Heart right ventricle (tissue), 16 donors: ENCODE results near the gene AZIN2. TPM values are rescaled to one million over a fixed set of nuclear protein-coding genes. Genes with fewer than 3 reads are reported as not detected.

Source experiments
- ATAC-seq, 8 donors: fragments of 200-7000 bp; cut with Tn5 transposase; one replicate each; pipeline ENCODE4 v1.9.1; 2020; ENCODE audit warnings: mild to moderate bottlenecking in 8 of 8, moderate library complexity in 8 of 8, moderate number of reproducible peaks in 1 of 8
- DNase-seq, 2 donors: peaks; one replicate each; pipeline ENCODE4 v3.0.0-alpha.2; 2020
- H3K27ac ChIP-seq, 10 donors: fragments of 200-600 bp; sonication (generic) in 2 of 10; one replicate each; pipeline versions ENCODE4 v1.5.0 to v1.8.0; 2020 to 2022; ENCODE audit warnings: mild to moderate bottlenecking in 3 of 10
- H3K27me3 ChIP-seq, 7 donors: fragments of 200-600 bp; one replicate each; pipeline ENCODE4 v1.8.0; 2021 to 2022; ENCODE audit warnings: mild to moderate bottlenecking in 2 of 7
- H3K36me3 ChIP-seq, 9 donors: fragments of 200-600 bp; sonication (generic) in 1 of 9; one replicate each; pipeline versions ENCODE4 v1.5.0 to v1.8.0; 2020 to 2022; ENCODE audit warnings: mild to moderate bottlenecking in 2 of 9
- H3K4me1 ChIP-seq, 9 donors: fragments of 200-600 bp; sonication (generic) in 1 of 9; one replicate each; pipeline versions ENCODE4 v1.5.0 to v1.8.0; 2020 to 2022; ENCODE audit warnings: mild to moderate bottlenecking in 4 of 9
- H3K4me3 ChIP-seq, 10 donors: fragments of 200-600 bp; sonication (generic) in 2 of 10; one replicate each; pipeline versions ENCODE4 v1.5.0 to v1.8.0; 2020 to 2022; ENCODE audit warnings: mild to moderate bottlenecking in 7 of 10, moderate library complexity in 2 of 10
- H3K9me3 ChIP-seq, 11 donors: fragments of 200-600 bp in 10 of 11; sonication (generic) in 2 of 11; one replicate each; pipeline versions ENCODE4 v1.5.0 to v1.8.0; 2013 to 2022; ENCODE audit warnings: mild to moderate bottlenecking in 2 of 11, control low read depth in 1 of 11, moderate library complexity in 1 of 11
- WGBS, 2 donors: extraction: QIAGEN DNeasy Blood & Tissue Kit; methylation state at CpG; one replicate each; pipeline ENCODE4 v1.1.7; 2013; ENCODE audit warnings: inconsistent platforms in 1 of 2; 5-methylcytosine and 5-hydroxymethylcytosine counted together
- intact Hi-C, 10 donors: fragments of 100-400 bp; cut with DNase I; formaldehyde crosslinking; loops; one replicate each; pipeline versions ENCODE4 v1.11.1 to v1.14.2; 2022
- polyA plus RNA-seq, 2 donors: library from polyadenylated mRNA; stranded (reverse); fragments of 200-250 nt; gene quantifications; one replicate each; pipeline ENCODE4 v1.2.3, GENCODE V29; 2013
- total RNA-seq, 10 donors: library from RNA; stranded (reverse); fragmentation: NEBNext Ultra II Directional in 3 of 10; extraction: Animal tissue kit (Norgen Biotek cat#: 25700) in 3 of 10; gene quantifications; one replicate each; pipeline versions ENCODE4 v1.2.1 to v1.2.4, GENCODE V29; 2021 to 2023
- TF ChIP-seq, protein P1 (sequence below), 9 donors: fragments of 200-600 bp; sonication (generic) in 2 of 9; IDR thresholded peaks; one replicate each; pipeline versions ENCODE4 v1.5.0 to v1.8.0; 2021 to 2022; ENCODE audit warnings: antibody characterized with exemption in 9 of 9, mild to moderate bottlenecking in 5 of 9, moderate library complexity in 1 of 9
- donor health status: Arrhythmogenic right ventricular cardiomyopathy.
- donor health status: ischemic (EF 13 %, LVEDD 7.1; RV severe dilation, severe dysfunction).
- donor health status: healthy with polysubstance abuse.
- donor health status: DM: no; HTN: yes; CAD: no.
- donor health status: DM: no; HTN: no; CAD: no.
- donor health status: ischemic (EF 25% LVEDD 6.9; RV normal size, moderate dysfunction).
- donor health status: ischemic (EF 25% LVEDD 5.7; RV mildly dilated, moderate dysfunction).
- donor health status: healthy.
- donor health status: DM: yes; HTN: yes; CAD: no.
- donor health status: Ischemic cardiomyopathy.
- donor health status: ischemic (EF 35%, LVEDD 5.7; RV mildly dilated, moderate dysfunction).
- donor health status: nonischemic (EF 11% LVEDD 7.7; RV severe dilation, severe dysfunction).
- donor health status: DM: yes; HTN: yes; CAD: no.
- donor health status: PGD.
- donor health status: ischemic (EF 29% LVEDD 5.4; RV normal size, mild dysfunction).
- donor health status: nonischemic (EF 23%, LVEDD 6.1; RV moderate dilation, normal function).

AZIN2 gene
- total and polyA plus RNA-seq, 12 donors, result 1.1 to 6.9 (median 2.7) TPM

DNA sequence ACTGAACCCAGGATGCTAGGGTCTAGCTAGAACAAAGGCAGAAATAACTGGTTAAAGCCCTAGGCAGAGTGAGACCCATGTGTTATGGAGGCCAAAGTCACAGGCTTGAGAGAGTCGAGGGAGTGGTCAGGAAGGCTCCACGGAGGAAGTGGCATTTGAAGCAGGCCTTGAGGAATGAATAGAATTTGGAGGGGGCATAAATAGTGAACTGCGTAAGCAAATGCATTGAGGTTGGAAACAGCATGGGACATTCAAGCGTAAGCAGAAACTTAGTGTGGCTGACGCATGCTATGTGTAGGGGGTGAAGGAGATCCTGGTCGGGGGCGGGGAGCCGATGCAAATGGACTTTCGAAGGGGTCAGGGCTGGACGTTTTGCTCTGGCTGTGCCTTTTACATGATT lies 11.5 kb downstream of the AZIN2 start:
- Histone ChIP-seq H3K4me1 (peaks cover 0 to 24% (median 7%) of the 10 kb centered on the region in 9 donors), H3K27me3 (no peaks in the 10 kb centered on the region), H3K36me3 (peaks cover 0 to 38% (median 0%) of the 10 kb centered on the region in 9 donors), H3K27ac (no peak overlapping the region), H3K4me3 (no peak overlapping the region), H3K9me3 (no peaks in the 10 kb centered on the region)
- DNase-seq (no peak), ATAC-seq (no peak)
- intact Hi-C loops, result loop anchor here in 4 of 10 donors (10.0 kb wide), 3 partner anchors 342 to 522 kb away; partner anchors contain the start of gene PHC2 (in 1 of the 4)
- TF ChIP-seq, protein P1, sequence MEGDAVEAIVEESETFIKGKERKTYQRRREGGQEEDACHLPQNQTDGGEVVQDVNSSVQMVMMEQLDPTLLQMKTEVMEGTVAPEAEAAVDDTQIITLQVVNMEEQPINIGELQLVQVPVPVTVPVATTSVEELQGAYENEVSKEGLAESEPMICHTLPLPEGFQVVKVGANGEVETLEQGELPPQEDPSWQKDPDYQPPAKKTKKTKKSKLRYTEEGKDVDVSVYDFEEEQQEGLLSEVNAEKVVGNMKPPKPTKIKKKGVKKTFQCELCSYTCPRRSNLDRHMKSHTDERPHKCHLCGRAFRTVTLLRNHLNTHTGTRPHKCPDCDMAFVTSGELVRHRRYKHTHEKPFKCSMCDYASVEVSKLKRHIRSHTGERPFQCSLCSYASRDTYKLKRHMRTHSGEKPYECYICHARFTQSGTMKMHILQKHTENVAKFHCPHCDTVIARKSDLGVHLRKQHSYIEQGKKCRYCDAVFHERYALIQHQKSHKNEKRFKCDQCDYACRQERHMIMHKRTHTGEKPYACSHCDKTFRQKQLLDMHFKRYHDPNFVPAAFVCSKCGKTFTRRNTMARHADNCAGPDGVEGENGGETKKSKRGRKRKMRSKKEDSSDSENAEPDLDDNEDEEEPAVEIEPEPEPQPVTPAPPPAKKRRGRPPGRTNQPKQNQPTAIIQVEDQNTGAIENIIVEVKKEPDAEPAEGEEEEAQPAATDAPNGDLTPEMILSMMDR (IDR thresholded peaks at IDR 0.05), result no peak
- WGBS, 2 donors, result 90 to 93% methylated on average over 10 of the region's 10 CpGs

DNA sequence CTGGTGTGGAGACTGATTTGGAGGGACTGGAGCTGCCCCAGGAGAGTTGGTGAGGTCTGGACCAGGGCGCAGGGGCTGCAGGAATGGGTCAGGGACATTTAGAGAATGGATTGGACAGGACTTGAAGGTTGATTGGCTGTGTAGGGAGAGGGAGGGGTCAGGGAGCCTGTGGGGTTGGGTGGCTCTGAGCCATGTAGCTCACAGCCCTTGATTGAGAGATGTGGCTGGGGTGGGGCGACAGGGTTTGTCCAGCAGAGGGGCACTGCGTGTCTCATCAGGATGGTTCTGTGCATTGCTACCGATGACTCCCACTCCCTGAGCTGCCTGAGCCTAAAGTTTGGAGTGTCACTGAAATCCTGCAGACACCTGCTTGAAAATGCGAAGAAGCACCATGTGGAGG lies 12.1 kb downstream of the AZIN2 start:
- WGBS, 2 donors, result 95 to 96% methylated on average over 5 of the region's 5 CpGs
- TF ChIP-seq, protein P1 (IDR thresholded peaks at IDR 0.05), result no peak
- Histone ChIP-seq H3K4me1 (peaks cover 0 to 24% (median 7%) of the 10 kb centered on the region in 9 donors), H3K4me3 (no peak overlapping the region), H3K27me3 (no peaks in the 10 kb centered on the region), H3K36me3 (peaks cover 0 to 38% (median 0%) of the 10 kb centered on the region in 9 donors), H3K9me3 (no peaks in the 10 kb centered on the region), H3K27ac (no peak overlapping the region)
- intact Hi-C loops, result loop anchor here in 4 of 10 donors (10.0 kb wide), 3 partner anchors 342 to 522 kb away; partner anchors contain the start of gene PHC2 (in 1 of the 4)
- ATAC-seq, result no peak
- DNase-seq, result no peak

DNA sequence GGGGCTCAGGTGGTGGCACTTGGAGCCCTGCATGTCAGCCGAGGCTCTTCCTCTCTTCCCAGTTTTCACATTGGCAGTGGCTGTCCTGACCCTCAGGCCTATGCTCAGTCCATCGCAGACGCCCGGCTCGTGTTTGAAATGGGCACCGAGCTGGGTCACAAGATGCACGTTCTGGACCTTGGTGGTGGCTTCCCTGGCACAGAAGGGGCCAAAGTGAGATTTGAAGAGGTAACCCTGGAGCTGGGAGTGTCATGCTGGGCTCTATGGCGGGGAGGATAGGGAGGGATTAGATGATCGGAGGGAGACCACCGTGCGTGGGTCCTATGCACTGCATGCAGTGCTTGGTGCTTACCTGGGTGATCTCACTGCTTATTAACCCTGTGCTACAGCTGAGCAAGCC lies 13.5 kb downstream of the AZIN2 start:
- no peaks in the 10 kb centered on the region for H3K9me3 ChIP-seq
- intact Hi-C loops, result loop anchor here in 4 of 10 donors (2.0 to 10.0 kb wide), 4 partner anchors 272 to 520 kb away; partner anchors contain the start of gene PHC2 (in 1 of the 4)
- ATAC-seq, result peak in 2 of 8 donors; percentile 8 to 18

DNA sequence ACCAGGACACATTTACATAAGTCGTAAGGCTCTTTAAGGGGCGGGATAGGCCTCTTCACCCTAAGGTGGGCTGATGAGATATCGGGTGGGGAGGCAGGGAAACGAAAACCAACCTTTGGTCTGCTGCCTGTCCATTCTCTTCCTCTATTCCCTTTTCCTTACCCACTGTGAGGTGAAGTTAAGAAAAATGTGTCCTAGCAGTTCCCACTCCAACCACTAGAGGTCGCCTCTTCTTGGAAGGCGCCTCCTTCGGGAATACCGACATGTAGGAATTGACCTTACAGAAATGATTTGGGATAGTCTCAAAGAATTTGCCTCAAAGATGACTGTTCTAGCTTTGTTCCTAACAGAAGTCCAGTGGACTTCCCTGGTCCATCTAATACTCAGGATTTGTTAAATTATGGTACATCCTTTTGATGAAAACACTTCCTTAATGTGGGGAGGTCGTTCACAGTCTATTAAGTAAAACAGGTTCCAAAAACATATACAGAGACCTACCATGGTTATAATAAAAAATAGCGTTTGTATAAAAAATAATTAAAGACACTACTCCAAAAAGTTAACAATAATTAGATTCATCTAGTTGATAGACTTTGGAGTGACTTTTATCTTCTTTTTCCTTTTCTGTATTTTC lies 14.1 kb downstream of the AZIN2 start:
- ATAC-seq, result peak in 4 of 8 donors; percentile 22 to 55 (median 41)
- intact Hi-C loops, result loop anchor here in 5 of 10 donors (2.0 to 10.0 kb wide), 7 partner anchors 272 to 520 kb away; partner anchors contain the start of gene PHC2 (in 1 of the 5)
- peak in 1 of 2 donors; percentile 63 for DNase-seq
- H3K36me3 ChIP-seq, result peaks cover 0 to 31% (median 0%) of the 10 kb centered on the region in 9 donors
- no peak overlapping the region for H3K27ac ChIP-seq
- no peaks in the 10 kb centered on the region for H3K27me3 ChIP-seq
- H3K4me1 ChIP-seq, result peaks cover 0 to 35% (median 7%) of the 10 kb centered on the region in 9 donors
- TF ChIP-seq, protein P1 (IDR thresholded peaks at IDR 0.05), result peak; percentile 92 to 99 (median 98)
- WGBS, 2 donors, result 21 to 26% methylated on average over 10 of the region's 10 CpGs
- no peaks in the 10 kb centered on the region for H3K9me3 ChIP-seq
- no peak overlapping the region for H3K4me3 ChIP-seq

More for the DNA sequence above, 13.5 kb downstream of the AZIN2 start:
- Histone ChIP-seq H3K36me3 (peaks cover 0 to 36% (median 0%) of the 10 kb centered on the region in 9 donors), H3K27me3 (no peaks in the 10 kb centered on the region), H3K27ac (no peak overlapping the region), H3K4me3 (no peak overlapping the region), H3K4me1 (peaks cover 0 to 29% (median 7%) of the 10 kb centered on the region in 9 donors)
- no peak for DNase-seq
- 93% methylated on average over 11 of the region's 11 CpGs for WGBS, 2 donors
- TF ChIP-seq, protein P1 (IDR thresholded peaks at IDR 0.05), result no peak
